B cell (primary cell): ENCODE results near the gene NCKAP5L.

Experiments
- CTCF ChIP-seq: fragments of 200-600 bp; IDR thresholded peaks from one replicate; pipeline ENCODE4 v1.8.0; 2022; ENCODE audit warnings: antibody characterized with exemption, mild to moderate bottlenecking
- EZH2 ChIP-seq: IDR thresholded peaks from 2 replicates; pipeline ENCODE4 v1.6.1; 2012; ENCODE audit warnings: borderline replicate concordance, low read depth, mild to moderate bottlenecking, moderate library complexity, low read length; ENCODE audit not compliant: insufficient read depth, poor library complexity, severe bottlenecking

GRCh38 chr12:49796155-49796554 is 32.1 kb downstream of the NCKAP5L start:
- no peak for TF ChIP-seq CTCF
- TF ChIP-seq EZH2: no peak
